Mucosa of rectum (tissue), 2 donors: ENCODE data around the gene MPEG1.

Experiments used
- H3K27ac ChIP-seq, 2 donors: one replicate each; pipeline ENCODE4 v1.7.0; 2013; ENCODE audit warnings: inconsistent platforms in 2 of 2, low read depth in 2 of 2, low read length in 2 of 2
- H3K27me3 ChIP-seq, 2 donors: one replicate each; pipeline ENCODE4 v1.7.0; 2013; ENCODE audit warnings: low read length in 2 of 2; ENCODE audit not compliant: control insufficient read depth in 2 of 2, insufficient read depth in 2 of 2
- H3K36me3 ChIP-seq, 2 donors: one replicate each; pipeline ENCODE4 v1.7.0; 2013; ENCODE audit warnings: low read length in 2 of 2; ENCODE audit not compliant: control insufficient read depth in 2 of 2, insufficient read depth in 2 of 2
- H3K4me1 ChIP-seq, 2 donors: one replicate each; pipeline ENCODE4 v1.7.0; 2013; ENCODE audit warnings: low read length in 2 of 2, mild to moderate bottlenecking in 1 of 2; ENCODE audit not compliant: control insufficient read depth in 2 of 2, insufficient read depth in 2 of 2
- H3K4me3 ChIP-seq, 2 donors: one replicate each; pipeline ENCODE4 v1.7.0; 2013; ENCODE audit warnings: low read length in 2 of 2
- H3K9ac ChIP-seq, 2 donors: one replicate each; pipeline ENCODE4 v1.7.0; 2013; ENCODE audit warnings: low read length in 2 of 2, low read depth in 1 of 2, mild to moderate bottlenecking in 1 of 2
- H3K9me3 ChIP-seq, 2 donors: one replicate each; pipeline ENCODE4 v1.7.0; 2013; ENCODE audit warnings: low read length in 2 of 2; ENCODE audit not compliant: control insufficient read depth in 2 of 2
- donor health status: healthy.
- donor health status: Normal muscosa, but diverticular disease.

The MPEG1 gene

GRCh38 chr11:59204746-59205145 is 8.0 kb downstream of the MPEG1 start:
- Histone ChIP-seq H3K27ac (no peak overlapping the region), H3K4me1 (peaks cover 3 to 17% of the 10 kb centered on the region in 2 donors), H3K36me3 (peaks cover 47 to 56% of the 10 kb centered on the region in 2 donors), H3K4me3 (no peak overlapping the region), H3K27me3 (no peaks in the 10 kb centered on the region), H3K9ac (no peak overlapping the region), H3K9me3 (no peaks in the 10 kb centered on the region)

DNA sequence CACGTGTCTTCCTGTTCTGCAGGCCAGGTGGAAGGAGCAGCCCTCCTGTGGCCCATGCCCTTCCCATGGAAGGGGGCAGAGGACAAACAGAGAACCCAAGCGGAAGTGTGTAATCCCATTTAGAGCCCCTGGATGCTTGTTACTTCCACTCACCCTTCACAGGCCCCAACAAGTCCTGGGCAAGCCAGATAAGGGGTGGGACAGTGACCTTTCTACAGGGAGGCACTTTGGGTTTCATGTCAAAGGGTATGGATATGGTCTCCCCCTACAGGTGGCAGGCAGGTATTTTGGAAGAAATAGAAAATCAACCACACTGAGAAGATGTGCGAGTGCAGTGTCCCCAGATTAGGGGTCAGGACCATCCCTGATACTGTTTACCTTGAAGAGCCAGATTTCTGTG is 11.4 kb downstream of the MPEG1 start:
- Histone ChIP-seq H3K36me3 (peaks cover 57 to 75% of the 10 kb centered on the region in 2 donors), H3K9me3 (no peaks in the 10 kb centered on the region)

DNA sequence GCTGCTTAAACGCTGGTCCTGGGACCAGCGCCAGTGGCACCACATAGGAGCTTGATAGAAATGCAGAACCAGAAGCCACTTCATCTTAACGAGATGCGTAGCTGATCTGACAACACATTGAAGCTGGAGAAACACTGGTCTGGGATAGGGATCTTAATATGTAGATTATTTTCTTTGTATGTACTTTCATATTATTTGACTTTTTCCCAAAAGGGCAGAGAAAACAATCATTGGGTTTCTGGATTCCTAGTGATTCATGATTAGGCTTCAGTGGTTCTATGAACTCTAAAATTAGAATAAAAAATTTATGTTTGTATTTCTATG is 12.3 kb downstream of the MPEG1 start:
- H3K9me3 ChIP-seq = no peaks in the 10 kb centered on the region

More for the DNA sequence above, 11.4 kb downstream of the MPEG1 start:
- Histone ChIP-seq H3K9ac (no peak overlapping the region), H3K4me3 (no peak overlapping the region), H3K27ac (no peak overlapping the region), H3K4me1 (peaks cover 6 to 7% of the 10 kb centered on the region in 2 donors), H3K27me3 (no peaks in the 10 kb centered on the region)

GRCh38 chr11:59199546-59200422 is 12.9 kb downstream of the MPEG1 start:
- Histone ChIP-seq H3K4me3 (no peak overlapping the region), H3K27ac (no peak overlapping the region), H3K9me3 (no peaks in the 10 kb centered on the region), H3K27me3 (no peaks in the 10 kb centered on the region), H3K36me3 (peaks cover 58 to 74% of the 10 kb centered on the region in 2 donors), H3K9ac (no peak overlapping the region), H3K4me1 (peaks cover 6 to 7% of the 10 kb centered on the region in 2 donors)

More for the DNA sequence above, 12.3 kb downstream of the MPEG1 start:
- Histone ChIP-seq H3K36me3 (peaks cover 59 to 74% of the 10 kb centered on the region in 2 donors), H3K27me3 (no peaks in the 10 kb centered on the region), H3K4me1 (peaks cover 6 to 7% of the 10 kb centered on the region in 2 donors), H3K27ac (no peak overlapping the region), H3K4me3 (no peak overlapping the region), H3K9ac (no peak overlapping the region)

GRCh38 chr11:59198726-59199125 is 14.0 kb downstream of the MPEG1 start:
- Histone ChIP-seq H3K9me3 (no peaks in the 10 kb centered on the region), H3K4me3 (no peak overlapping the region), H3K4me1 (peaks cover 6 to 7% of the 10 kb centered on the region in 2 donors), H3K9ac (no peak overlapping the region), H3K27ac (no peak overlapping the region), H3K36me3 (peaks cover 60 to 74% of the 10 kb centered on the region in 2 donors), H3K27me3 (no peaks in the 10 kb centered on the region)

DNA sequence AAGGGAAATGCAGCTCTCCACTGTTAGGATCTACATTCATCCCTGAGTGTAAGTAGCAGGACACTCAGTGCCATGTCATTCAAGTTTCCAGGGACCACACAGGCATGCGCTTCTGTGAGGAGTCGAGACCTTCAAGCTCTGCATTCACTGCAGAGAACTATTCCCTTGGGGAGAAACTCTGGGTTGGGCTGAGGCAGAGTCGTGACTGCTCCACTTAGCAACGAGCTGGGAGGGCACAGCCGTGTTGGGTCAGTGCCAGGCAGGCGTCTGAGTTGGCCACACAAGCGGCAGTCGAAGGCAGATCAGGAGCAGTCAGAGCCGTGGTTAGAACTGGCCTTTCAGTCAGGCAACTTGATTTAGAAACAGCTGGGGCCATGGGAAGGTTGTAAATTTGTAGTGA is 14.7 kb downstream of the MPEG1 start:
- H3K27me3 ChIP-seq = no peaks in the 10 kb centered on the region
- no peak overlapping the region for H3K27ac ChIP-seq
- H3K4me1 ChIP-seq = peaks cover 6 to 7% of the 10 kb centered on the region in 2 donors
- no peak overlapping the region for H3K9ac ChIP-seq
- H3K4me3 ChIP-seq = no peak overlapping the region
- no peaks in the 10 kb centered on the region for H3K9me3 ChIP-seq
- H3K36me3 ChIP-seq = peaks cover 65 to 73% of the 10 kb centered on the region in 2 donors

- Histone ChIP-seq H3K27me3 (no peaks in the 10 kb centered on the region), H3K36me3 (peaks cover 64 to 74% of the 10 kb centered on the region in 2 donors), H3K27ac (no peak overlapping the region), H3K9me3 (no peaks in the 10 kb centered on the region), H3K4me1 (peaks cover 7% of the 10 kb centered on the region in 2 donors), H3K4me3 (no peak overlapping the region), H3K9ac (no peak overlapping the region)
Observed at GRCh38 chr11:59196777-59197176, 15.9 kb downstream of the MPEG1 start.

GRCh38 chr11:59195586-59195985 is 17.1 kb downstream of the MPEG1 start:
- no peak overlapping the region for H3K4me3 ChIP-seq
- H3K36me3 ChIP-seq = peaks cover 67 to 70% of the 10 kb centered on the region in 2 donors
- no peak overlapping the region for H3K27ac ChIP-seq
- H3K4me1 ChIP-seq = peaks cover 6 to 17% of the 10 kb centered on the region in 2 donors
- H3K9ac ChIP-seq = no peak overlapping the region
- no peaks in the 10 kb centered on the region for H3K9me3 ChIP-seq
- H3K27me3 ChIP-seq = no peaks in the 10 kb centered on the region

GRCh38 chr11:59193587-59194130 is 19.1 kb downstream of the MPEG1 start:
- Histone ChIP-seq H3K4me1 (peaks cover 22 to 35% of the 10 kb centered on the region in 2 donors), H3K9me3 (no peaks in the 10 kb centered on the region), H3K27ac (no peak overlapping the region), H3K27me3 (no peaks in the 10 kb centered on the region), H3K36me3 (peaks cover 69 to 75% of the 10 kb centered on the region in 2 donors), H3K4me3 (no peak overlapping the region), H3K9ac (no peak overlapping the region)

DNA sequence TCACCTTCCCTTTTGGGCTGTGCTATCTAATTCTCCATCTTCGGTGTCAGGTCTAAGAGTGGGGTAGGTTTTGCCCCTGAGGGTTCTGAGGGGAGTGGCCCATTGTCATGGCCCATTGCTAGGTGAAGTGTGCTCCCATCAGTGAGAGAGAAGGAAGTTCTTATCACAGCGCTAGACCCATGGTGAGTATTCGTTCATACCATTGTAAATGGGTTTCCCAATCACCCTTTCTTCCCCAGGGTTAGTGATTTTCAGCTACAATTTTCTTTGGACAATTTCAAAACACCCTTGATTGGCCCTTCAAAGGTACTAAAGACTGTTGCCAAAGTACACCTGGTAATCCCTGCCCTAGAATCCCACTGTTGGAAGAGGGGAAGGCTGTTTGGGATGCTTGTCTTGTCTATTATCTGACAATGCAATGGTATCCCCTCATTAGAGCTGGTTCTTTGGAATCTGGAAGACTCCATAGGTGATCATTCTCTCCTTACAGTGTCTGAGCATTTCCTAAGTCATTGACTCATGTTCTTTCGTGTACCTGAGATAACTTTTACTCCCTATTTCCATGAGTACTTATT is 20.2 kb downstream of the MPEG1 start:
- Histone ChIP-seq H3K36me3 (peaks cover 64 to 73% of the 10 kb centered on the region in 2 donors), H3K4me1 (peaks cover 32 to 44% of the 10 kb centered on the region in 2 donors), H3K27ac (peak overlapping the region in 1 of 2 donors; percentile 72), H3K27me3 (no peaks in the 10 kb centered on the region), H3K9ac (no peak overlapping the region), H3K9me3 (no peaks in the 10 kb centered on the region), H3K4me3 (no peak overlapping the region)
